Large intestine (tissue), 3 donors: ENCODE data around the gene ZNF385B. TPM values are rescaled to one million over a fixed set of nuclear protein-coding genes. Genes with fewer than 3 reads are reported as not detected.

Experiments
- DNase-seq, 2 donors: peaks; one replicate each; pipeline versions ENCODE4 v3.0.0 to v3.0.0-alpha.2; 2013
- H3K27ac ChIP-seq: one replicate; pipeline ENCODE4 v1.5.1; 2013; ENCODE audit warnings: low read length
- H3K27me3 ChIP-seq: 2 replicates; pipeline ENCODE4 v1.6.1; 2013; ENCODE audit warnings: low read length; ENCODE audit not compliant: control insufficient read depth, insufficient read depth
- H3K36me3 ChIP-seq: 2 replicates; pipeline ENCODE4 v1.6.1; 2013; ENCODE audit warnings: low read length; ENCODE audit not compliant: control insufficient read depth, insufficient read depth
- H3K4me1 ChIP-seq: one replicate; pipeline ENCODE4 v1.6.1; 2013; ENCODE audit warnings: low read length; ENCODE audit not compliant: control insufficient read depth, insufficient read depth
- H3K4me3 ChIP-seq: one replicate; pipeline ENCODE4 v1.5.1; 2013; ENCODE audit warnings: low read length
- H3K9me3 ChIP-seq: one replicate; pipeline ENCODE4 v1.6.1; 2013; ENCODE audit warnings: mild to moderate bottlenecking, low read depth, low read length, moderate library complexity; ENCODE audit not compliant: control insufficient read depth
- WGBS: methylation state at CpG from one replicate; pipeline ENCODE4 v1.1.5; 2013; ENCODE audit warnings: low lambda C conversion rate; ENCODE audit not compliant: insufficient coverage; 5-methylcytosine and 5-hydroxymethylcytosine counted together
- polyA plus RNA-seq: library from polyadenylated mRNA; unstranded; fragments of 120-200 nt; gene quantifications from one replicate; pipeline ENCODE4 v1.2.1, GENCODE V29; 2013

Gene ZNF385B
- polyA plus RNA-seq, 1 donor = 2.0 TPM

GRCh38 chr2:179749210-179749609, 112.2 kb downstream of the ZNF385B start:
- Histone ChIP-seq H3K4me3 (no peak overlapping the region), H3K27ac (no peak overlapping the region), H3K9me3 (no peaks in the 10 kb centered on the region), H3K36me3 (no peaks in the 10 kb centered on the region), H3K27me3 (no peaks in the 10 kb centered on the region), H3K4me1 (no peaks in the 10 kb centered on the region)
- no CpG with 5 or more reads among the region's 1 CpG for WGBS
- no peak for DNase-seq

GRCh38 chr2:179746981-179747380, 114.4 kb downstream of the ZNF385B start:
- DNase-seq = no peak
- WGBS = no CpG with 5 or more reads among the region's 5 CpGs
- H3K9me3 ChIP-seq = no peaks in the 10 kb centered on the region
- no peak overlapping the region for H3K27ac ChIP-seq
- H3K36me3 ChIP-seq = no peaks in the 10 kb centered on the region
- H3K27me3 ChIP-seq = no peaks in the 10 kb centered on the region
- H3K4me1 ChIP-seq = no peaks in the 10 kb centered on the region
- H3K4me3 ChIP-seq = no peak overlapping the region

GRCh38 chr2:179745635-179746256, 115.7 kb downstream of the ZNF385B start:
- WGBS = no CpG with 5 or more reads among the region's 5 CpGs
- Histone ChIP-seq H3K4me1 (no peaks in the 10 kb centered on the region), H3K9me3 (no peaks in the 10 kb centered on the region), H3K27ac (no peak overlapping the region), H3K4me3 (no peak overlapping the region), H3K36me3 (no peaks in the 10 kb centered on the region), H3K27me3 (no peaks in the 10 kb centered on the region)
- no peak for DNase-seq

GRCh38 chr2:179744401-179744800, 117.0 kb downstream of the ZNF385B start:
- no CpG with 5 or more reads among the region's 5 CpGs for WGBS
- no peaks in the 10 kb centered on the region for H3K36me3 ChIP-seq

GRCh38 chr2:179741317-179741716, 120.1 kb downstream of the ZNF385B start:
- Histone ChIP-seq H3K36me3 (no peaks in the 10 kb centered on the region), H3K27ac (no peak overlapping the region), H3K27me3 (no peaks in the 10 kb centered on the region), H3K9me3 (no peaks in the 10 kb centered on the region), H3K4me1 (no peaks in the 10 kb centered on the region), H3K4me3 (no peak overlapping the region)
- DNase-seq = no peak

More at GRCh38 chr2:179744401-179744800, 117.0 kb downstream of the ZNF385B start:
- no peaks in the 10 kb centered on the region for H3K9me3 ChIP-seq
- no peak for DNase-seq
- H3K27me3 ChIP-seq = no peaks in the 10 kb centered on the region
- H3K27ac ChIP-seq = no peak overlapping the region
- no peak overlapping the region for H3K4me3 ChIP-seq
- no peaks in the 10 kb centered on the region for H3K4me1 ChIP-seq

GRCh38 chr2:179729966-179730365, 131.4 kb downstream of the ZNF385B start:
- H3K27ac ChIP-seq = no peak overlapping the region
- H3K4me3 ChIP-seq = no peak overlapping the region
- H3K36me3 ChIP-seq = no peaks in the 10 kb centered on the region
- no peaks in the 10 kb centered on the region for H3K27me3 ChIP-seq
- H3K9me3 ChIP-seq = no peaks in the 10 kb centered on the region
- no CpG with 5 or more reads among the region's 1 CpG for WGBS
- no peaks in the 10 kb centered on the region for H3K4me1 ChIP-seq
- no peak for DNase-seq

- H3K4me1 ChIP-seq = no peaks in the 10 kb centered on the region
- no peak for DNase-seq
- WGBS = no CpG with 5 or more reads among the region's 5 CpGs
- no peaks in the 10 kb centered on the region for H3K9me3 ChIP-seq
- no peaks in the 10 kb centered on the region for H3K27me3 ChIP-seq
- no peak overlapping the region for H3K27ac ChIP-seq
- no peak overlapping the region for H3K4me3 ChIP-seq
- no peaks in the 10 kb centered on the region for H3K36me3 ChIP-seq
Measured at GRCh38 chr2:179726461-179727180, 134.8 kb downstream of the ZNF385B start.

- Histone ChIP-seq H3K27ac (no peak overlapping the region), H3K9me3 (no peaks in the 10 kb centered on the region), H3K36me3 (no peaks in the 10 kb centered on the region), H3K4me3 (no peak overlapping the region), H3K4me1 (no peaks in the 10 kb centered on the region), H3K27me3 (no peaks in the 10 kb centered on the region)
- no peak for DNase-seq
Measured at GRCh38 chr2:179724403-179724802, 137.0 kb downstream of the ZNF385B start.

- Histone ChIP-seq H3K4me1 (no peaks in the 10 kb centered on the region), H3K36me3 (no peaks in the 10 kb centered on the region), H3K27ac (no peak overlapping the region), H3K9me3 (no peaks in the 10 kb centered on the region), H3K27me3 (no peaks in the 10 kb centered on the region), H3K4me3 (no peak overlapping the region)
- no peak for DNase-seq
Measured at GRCh38 chr2:179720173-179720772, 141.1 kb downstream of the ZNF385B start.

- H3K4me1 ChIP-seq = no peaks in the 10 kb centered on the region
- no peaks in the 10 kb centered on the region for H3K27me3 ChIP-seq
- 100% methylated on average over 1 of the region's 1 CpG for WGBS
- no peak for DNase-seq
- no peaks in the 10 kb centered on the region for H3K9me3 ChIP-seq
- H3K36me3 ChIP-seq = no peaks in the 10 kb centered on the region
- H3K4me3 ChIP-seq = no peak overlapping the region
- no peak overlapping the region for H3K27ac ChIP-seq
Measured at GRCh38 chr2:179715871-179716270, 145.5 kb downstream of the ZNF385B start.

GRCh38 chr2:179715196-179715595, 146.2 kb downstream of the ZNF385B start:
- WGBS = no CpG with 5 or more reads among the region's 1 CpG

More at GRCh38 chr2:179715196-179715595, 146.2 kb downstream of the ZNF385B start:
- Histone ChIP-seq H3K4me1 (no peaks in the 10 kb centered on the region), H3K9me3 (no peaks in the 10 kb centered on the region), H3K27ac (no peak overlapping the region), H3K4me3 (no peak overlapping the region), H3K36me3 (no peaks in the 10 kb centered on the region), H3K27me3 (no peaks in the 10 kb centered on the region)
- DNase-seq = no peak
